Tibial artery (tissue), 4 donors: ENCODE measurements around the gene OSBPL3.

Experiments used
- DNase-seq, 2 donors: peaks; one replicate each; pipeline ENCODE4 v3.0.0-alpha.2; 2019
- H3K27ac ChIP-seq, 2 donors: fragments of 200-600 bp; sonication (generic) in 1 of 2; 1 replicate in 1 of 2; 2 replicates in 1 of 2; pipeline ENCODE4 v1.5.1; 2018 to 2019; ENCODE audit warnings: mild to moderate bottlenecking in 1 of 2
- H3K27me3 ChIP-seq, 2 donors: fragments of 200-600 bp; sonication (generic) in 1 of 2; one replicate each; pipeline versions ENCODE4 v1.5.1 to v1.6.0; 2016 to 2019
- H3K36me3 ChIP-seq, 3 donors: fragments of 200-600 bp; sonication (generic) in 2 of 3; one replicate each; pipeline ENCODE4 v1.5.1; 2016 to 2019; ENCODE audit warnings: mild to moderate bottlenecking in 2 of 3
- H3K4me1 ChIP-seq, 4 donors: fragments of 200-600 bp; sonication (generic) in 2 of 4; 1 replicate in 3 of 4; 2 replicates in 1 of 4; pipeline ENCODE4 v1.5.1; 2016 to 2019
- H3K4me3 ChIP-seq, 2 donors: fragments of 200-600 bp; sonication (generic) in 1 of 2; 1 replicate in 1 of 2; 2 replicates in 1 of 2; pipeline ENCODE4 v1.5.1; 2018 to 2019; ENCODE audit warnings: mild to moderate bottlenecking in 2 of 2
- H3K9me3 ChIP-seq, 3 donors: fragments of 200-600 bp; sonication (generic) in 1 of 3; one replicate each; pipeline ENCODE4 v1.5.1; 2016 to 2019
- CTCF ChIP-seq, 2 experiments: fragments of 200-600 bp in 1 of 2; fragments of 450-650 bp in 1 of 2; IDR thresholded peaks; one replicate each; pipeline ENCODE4 v1.5.1; 2017 to 2019; ENCODE audit warnings: antibody characterized with exemption in 2 of 2, mild to moderate bottlenecking in 1 of 2, moderate library complexity in 1 of 2
- intact Hi-C: fragments of 100-400 bp; cut with DNase I; formaldehyde crosslinking; loops from one replicate; pipeline ENCODE4 v1.15.0; 2023; ENCODE audit warnings: low total_unique reads

The OSBPL3 gene

DNA sequence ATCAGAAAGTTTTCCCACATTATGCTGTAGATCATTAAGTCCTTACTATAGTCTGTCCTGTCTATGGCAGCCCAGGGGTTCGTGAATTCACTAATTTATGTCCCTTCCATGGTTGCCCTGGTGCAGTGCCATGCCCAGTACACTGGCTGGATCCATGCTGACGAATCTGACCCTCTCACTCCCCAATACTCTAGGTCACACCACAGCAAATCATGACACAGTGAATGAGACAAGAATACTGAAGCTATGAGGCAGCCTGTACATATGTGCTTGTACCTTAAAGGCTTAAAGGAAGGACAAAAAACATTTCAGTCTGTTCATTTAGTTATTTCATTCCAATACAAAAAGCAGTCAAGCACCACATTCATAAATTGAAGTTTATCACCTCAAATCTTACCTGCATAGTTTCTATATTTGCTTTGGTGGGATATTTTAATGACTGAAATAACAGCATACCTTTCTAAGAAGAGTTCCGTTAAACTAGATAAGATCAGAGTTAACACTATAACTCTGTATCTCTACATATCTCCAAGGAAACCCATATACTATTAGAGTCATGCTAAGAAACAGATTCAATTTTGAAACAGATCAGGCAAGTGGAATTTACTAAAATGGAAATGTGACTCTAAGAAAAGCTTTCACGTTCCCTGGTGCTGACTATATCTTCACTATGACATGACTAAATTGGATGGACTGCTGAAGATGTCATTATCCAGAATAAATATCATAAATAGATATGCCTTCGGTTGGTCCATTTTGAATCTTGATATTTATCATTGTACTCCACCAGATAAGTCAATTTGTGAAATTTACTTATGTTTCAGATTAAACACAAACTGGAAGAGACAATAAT lies 36.7 kb downstream of the OSBPL3 start:
- no peak for DNase-seq
- no peak for TF ChIP-seq CTCF (IDR thresholded peaks at IDR 0.05)
- no peaks in the 10 kb centered on the region for H3K36me3 ChIP-seq
- no peaks in the 10 kb centered on the region for H3K27me3 ChIP-seq
- intact Hi-C loops = no loop called here
- H3K4me3 ChIP-seq = no peak overlapping the region
- no peaks in the 10 kb centered on the region for H3K9me3 ChIP-seq
- no peak overlapping the region for H3K27ac ChIP-seq
- H3K4me1 ChIP-seq = no peaks in the 10 kb centered on the region

DNA sequence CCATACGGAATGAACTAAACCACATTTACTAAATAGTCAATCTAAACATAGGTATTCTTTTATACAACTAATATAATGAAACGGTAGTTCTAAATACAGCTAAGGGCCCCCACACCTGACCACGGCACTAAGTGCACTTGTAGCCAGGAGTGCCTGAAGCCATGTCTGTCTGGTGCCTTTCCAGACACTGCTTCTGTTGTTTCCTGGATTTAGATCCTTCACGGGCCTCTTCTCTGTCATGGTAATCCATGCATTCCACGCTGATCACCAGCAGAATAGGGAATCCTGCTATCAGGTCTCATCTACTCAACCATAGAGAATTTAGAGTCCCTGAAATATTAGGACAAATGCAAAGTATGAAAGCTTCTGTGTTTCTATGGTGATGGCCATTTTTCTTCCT lies 37.8 kb downstream of the OSBPL3 start:
- H3K27me3 ChIP-seq = no peaks in the 10 kb centered on the region
- H3K27ac ChIP-seq = no peak overlapping the region
- H3K4me3 ChIP-seq = no peak overlapping the region
- H3K9me3 ChIP-seq = no peaks in the 10 kb centered on the region
- no peak for TF ChIP-seq CTCF (IDR thresholded peaks at IDR 0.05)
- intact Hi-C loops = no loop called here
- H3K4me1 ChIP-seq = no peaks in the 10 kb centered on the region
- H3K36me3 ChIP-seq = no peaks in the 10 kb centered on the region
- no peak for DNase-seq

DNA sequence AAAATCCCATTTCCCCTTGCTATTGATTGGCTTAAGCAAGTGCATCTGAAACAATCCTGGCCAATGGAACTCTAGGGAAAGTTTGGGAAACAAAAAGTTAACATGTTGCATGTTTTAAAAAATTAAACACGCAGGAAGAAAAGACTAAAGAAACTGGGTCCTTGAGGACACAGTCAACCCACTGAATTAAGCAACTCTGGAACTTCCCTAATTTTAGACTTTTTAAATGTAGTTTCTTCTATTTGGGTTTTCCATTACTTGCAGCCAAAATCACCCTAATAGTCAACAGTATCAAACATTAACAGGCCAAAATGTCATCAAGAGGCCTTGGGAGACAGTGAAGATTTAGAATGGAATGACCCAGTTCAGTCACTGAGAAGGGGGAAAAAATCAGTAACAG lies 40.6 kb downstream of the OSBPL3 start:
- no peak overlapping the region for H3K27ac ChIP-seq
- intact Hi-C loops = no loop called here
- H3K4me1 ChIP-seq = no peaks in the 10 kb centered on the region
- H3K36me3 ChIP-seq = no peaks in the 10 kb centered on the region
- H3K27me3 ChIP-seq = no peaks in the 10 kb centered on the region
- no peak for TF ChIP-seq CTCF (IDR thresholded peaks at IDR 0.05)
- no peaks in the 10 kb centered on the region for H3K9me3 ChIP-seq
- no peak for DNase-seq
- H3K4me3 ChIP-seq = no peak overlapping the region

- Histone ChIP-seq H3K27ac (no peak overlapping the region), H3K4me3 (no peak overlapping the region), H3K9me3 (no peaks in the 10 kb centered on the region), H3K36me3 (no peaks in the 10 kb centered on the region), H3K27me3 (no peaks in the 10 kb centered on the region), H3K4me1 (no peaks in the 10 kb centered on the region)
- DNase-seq = no peak
- TF ChIP-seq CTCF (IDR thresholded peaks at IDR 0.05) = no peak
- intact Hi-C loops = no loop called here
Measured at GRCh38 chr7:24936121-24936824, 43.7 kb downstream of the OSBPL3 start.

GRCh38 chr7:24933298-24933697 lies 46.7 kb downstream of the OSBPL3 start:
- intact Hi-C loops = no loop called here
- no peak overlapping the region for H3K4me3 ChIP-seq
- no peaks in the 10 kb centered on the region for H3K27me3 ChIP-seq
- no peaks in the 10 kb centered on the region for H3K9me3 ChIP-seq
- no peaks in the 10 kb centered on the region for H3K4me1 ChIP-seq
- H3K36me3 ChIP-seq = no peaks in the 10 kb centered on the region
- DNase-seq = no peak
- TF ChIP-seq CTCF (IDR thresholded peaks at IDR 0.05) = no peak
- H3K27ac ChIP-seq = no peak overlapping the region
